ENCODE results near the gene HOXA7. TPM values are rescaled to one million over a fixed set of nuclear protein-coding genes. Genes with fewer than 3 reads are reported as not detected.
A peak's percentile ranks its signal among the peaks of the same experiment; 100 is the strongest.

Gene HOXA7
- total and polyA plus RNA-seq, 7 experiments from 2014 or later = not detected

DNA sequence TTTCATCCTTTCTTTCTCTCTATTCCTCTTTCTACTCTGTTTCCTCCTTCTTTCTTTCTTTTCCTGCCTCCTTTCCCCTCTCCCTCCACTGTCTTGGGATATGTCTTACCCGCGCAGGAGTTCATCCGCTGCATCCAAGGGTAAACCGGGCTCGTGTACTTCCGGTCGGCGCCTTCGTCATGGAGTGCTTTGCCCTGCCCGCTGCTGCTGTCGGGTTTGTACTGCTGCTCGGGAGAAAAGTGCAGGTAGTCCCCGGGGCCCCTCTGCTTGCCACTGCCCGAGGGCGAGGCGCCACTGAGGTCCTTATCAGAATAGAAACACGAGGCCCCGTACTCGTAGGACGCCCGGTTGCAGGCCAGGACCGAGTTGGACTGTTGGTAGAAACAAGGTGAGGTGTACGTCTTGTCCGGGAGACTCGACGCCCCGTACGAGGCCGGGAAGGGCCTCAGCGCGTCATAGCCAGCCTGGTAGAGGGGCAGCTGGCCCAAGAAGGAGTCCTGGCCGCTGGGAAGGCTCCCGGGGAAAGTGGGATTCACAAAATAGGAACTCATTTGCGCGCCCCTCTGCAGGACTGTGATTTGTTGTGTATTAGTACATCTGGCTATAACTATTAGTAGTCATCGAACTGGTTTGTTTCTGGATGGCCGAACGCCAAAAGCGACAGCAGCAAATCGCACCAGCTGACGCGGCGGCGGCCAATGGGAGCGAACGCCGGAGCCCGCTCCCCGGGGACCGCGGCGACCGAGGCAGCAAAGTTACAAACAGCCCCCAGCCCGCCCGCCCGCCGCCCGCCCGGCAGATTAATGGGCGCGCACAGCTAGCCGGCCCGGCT, 9.1 kb downstream of the HOXA7 start, which contains the start of gene HOXA6:
Gene HOXA6 (minus strand): TSS at position 576 of the 832 bp plus-strand sequence. CDS start 25 bp downstream, at position 551.
- Histone ChIP-seq H3K4me1 (ENCODE audit: control insufficient read depth in 2 of 2, insufficient read depth in 2 of 2, low read length in 2 of 2) (peaks cover 21 to 26% of the 10 kb centered on the region in 2 donors), H3K27me3 (ENCODE audit: control insufficient read depth in 2 of 2, insufficient read depth in 2 of 2, low read length in 2 of 2) (peaks cover 20 to 40% of the 10 kb centered on the region in 2 donors), H3K9me3 (ENCODE audit: control insufficient read depth in 2 of 3, low read length in 3 of 3) (no peaks in the 10 kb centered on the region), H3K27ac (ENCODE audit: low read depth, low read length) (no peak within 1 kb of the TSS), H3K36me3 (ENCODE audit: control insufficient read depth in 2 of 3, insufficient read depth in 3 of 3, low read length in 3 of 3) (no peaks in the 10 kb centered on the region), H3K4me3 (ENCODE audit: low read length) (no peak within 1 kb of the TSS)
- POLR2A ChIA-PET = interaction anchor here (1.2 kb wide), 1 partner anchor 10 kb away, joined by 3 read pairs; no protein-coding TSS in a partner anchor
- CTCF ChIA-PET = interaction anchor here (1.0 to 4.2 kb wide), 2 partner anchors 14 to 460 kb away, joined by 3 to 42 read pairs; no protein-coding TSS in a partner anchor
- ATAC-seq (no peak), DNase-seq (no peak)
- H3K27me3 Mint-ChIP-seq = peaks cover 63 to 81% (median 65%) of the 10 kb centered on the region in 5 donors
- peaks cover 0 to 3% (median 0%) of the 10 kb centered on the region in 11 donors for H3K9me3 Mint-ChIP-seq
- peaks cover 0 to 3% (median 0%) of the 10 kb centered on the region in 5 donors for H3K36me3 Mint-ChIP-seq
- H3K4me1 Mint-ChIP-seq = peaks cover 10 to 41% (median 28%) of the 10 kb centered on the region in 7 donors
- peak within 1 kb of the TSS in 3 of 9 donors; percentile 42 to 62 (median 45) for H3K27ac Mint-ChIP-seq
- peak within 1 kb of the TSS in 9 of 10 donors; percentile 56 to 82 (median 69) for H3K4me3 Mint-ChIP-seq
- intact Hi-C loops (cut with micrococcal nuclease) = no loop called here

DNA sequence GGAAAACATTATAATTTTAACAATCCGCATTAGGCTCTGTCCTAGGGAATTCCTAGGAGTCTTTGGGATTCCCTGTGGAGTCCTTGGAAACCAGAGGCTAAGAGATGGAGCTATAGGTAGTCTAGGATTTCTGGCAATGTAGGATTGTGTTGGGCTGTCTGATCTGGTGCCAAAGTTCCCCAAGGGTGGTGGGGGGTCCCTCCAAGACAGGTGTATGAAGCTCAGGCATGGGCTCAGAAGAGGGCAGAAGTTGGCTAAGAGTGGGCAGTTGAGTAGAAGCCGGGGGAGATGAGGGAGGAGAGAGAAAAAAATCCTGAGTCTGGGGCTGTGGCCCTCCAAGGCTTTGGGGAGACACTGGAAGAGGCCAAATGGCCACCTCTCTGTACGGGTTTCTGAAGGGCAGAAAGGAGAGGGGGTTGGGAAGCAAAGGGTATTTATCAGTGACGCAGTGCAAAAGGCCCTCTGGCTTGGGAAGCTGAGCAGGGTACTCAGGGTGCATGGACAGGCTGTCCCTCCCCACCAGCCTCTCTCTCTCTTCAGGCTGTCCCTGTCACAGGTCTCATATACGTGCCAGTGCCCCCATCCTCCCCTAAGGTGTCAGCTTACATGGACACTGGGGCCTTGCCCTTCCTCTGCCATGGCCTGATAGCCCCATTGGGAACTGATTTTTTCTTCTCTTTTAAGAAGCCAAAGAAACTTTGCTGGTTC, 9.8 kb downstream of the HOXA7 start:
- intact Hi-C loops (cut with micrococcal nuclease) = no loop called here
- peaks cover 0 to 3% (median 0%) of the 10 kb centered on the region in 5 donors for H3K36me3 Mint-ChIP-seq
- H3K36me3 ChIP-seq (ENCODE audit: control insufficient read depth in 2 of 3, insufficient read depth in 3 of 3, low read length in 3 of 3) = no peaks in the 10 kb centered on the region
- DNase-seq (no peak), ATAC-seq (no peak)
- H3K9me3 Mint-ChIP-seq = peaks cover 0 to 3% (median 0%) of the 10 kb centered on the region in 11 donors
- ChIA-PET CTCF (interaction anchor here (1.0 kb wide), 1 partner anchor 459 kb away, joined by 3 read pairs; no protein-coding TSS in a partner anchor), POLR2A (no interaction called here)
- H3K27ac Mint-ChIP-seq = no peak overlapping the region
- H3K27me3 ChIP-seq (ENCODE audit: control insufficient read depth in 2 of 2, insufficient read depth in 2 of 2, low read length in 2 of 2) = peaks cover 12 to 32% of the 10 kb centered on the region in 2 donors
- peaks cover 14 to 19% of the 10 kb centered on the region in 2 donors for H3K4me1 ChIP-seq (ENCODE audit: control insufficient read depth in 2 of 2, insufficient read depth in 2 of 2, low read length in 2 of 2)
- H3K27me3 Mint-ChIP-seq = peaks cover 56 to 77% (median 63%) of the 10 kb centered on the region in 5 donors
- no peaks in the 10 kb centered on the region for H3K9me3 ChIP-seq (ENCODE audit: control insufficient read depth in 2 of 3, low read length in 3 of 3)
- H3K4me1 Mint-ChIP-seq = peaks cover 7 to 33% (median 21%) of the 10 kb centered on the region in 7 donors
- no peak overlapping the region for H3K4me3 ChIP-seq (ENCODE audit: low read length)
- H3K27ac ChIP-seq (ENCODE audit: low read depth, low read length) = no peak overlapping the region
- peak overlapping the region in 2 of 10 donors; percentile 54 to 82 for H3K4me3 Mint-ChIP-seq

DNA sequence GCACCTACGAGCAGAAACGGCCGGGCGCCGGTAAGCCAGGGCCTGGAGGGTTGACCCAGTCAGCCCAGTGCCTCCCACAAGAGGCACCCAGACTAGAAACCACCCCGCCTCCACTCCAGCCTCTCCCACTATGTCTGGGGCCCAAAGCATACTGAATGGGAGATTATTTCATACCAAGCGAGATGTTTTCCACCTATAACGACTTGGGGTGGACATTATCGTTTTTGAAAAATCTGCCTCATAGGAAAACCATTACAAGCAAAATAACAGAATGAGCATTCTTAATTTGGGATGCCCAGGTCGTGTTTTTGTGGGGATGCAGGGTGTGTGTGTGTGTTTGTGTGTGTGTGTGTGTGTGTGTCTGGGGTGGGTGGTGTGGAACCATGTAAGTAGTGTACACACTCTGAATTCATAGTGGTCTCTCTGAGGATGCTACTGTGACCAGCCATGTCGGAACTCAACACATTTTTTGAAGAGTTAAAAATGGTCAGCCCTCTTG, 10.5 kb downstream of the HOXA7 start:
- no peak overlapping the region for H3K4me3 ChIP-seq (ENCODE audit: low read length)
- H3K4me3 Mint-ChIP-seq = no peak overlapping the region
- H3K36me3 ChIP-seq (ENCODE audit: control insufficient read depth in 2 of 3, insufficient read depth in 3 of 3, low read length in 3 of 3) = no peaks in the 10 kb centered on the region
- intact Hi-C loops (cut with micrococcal nuclease) = no loop called here
- H3K27me3 Mint-ChIP-seq = peaks cover 49 to 76% (median 62%) of the 10 kb centered on the region in 5 donors
- H3K27ac ChIP-seq (ENCODE audit: low read depth, low read length) = no peak overlapping the region
- no peak for DNase-seq
- no peak for ATAC-seq
- H3K4me1 Mint-ChIP-seq = peaks cover 1 to 26% (median 15%) of the 10 kb centered on the region in 7 donors
- H3K36me3 Mint-ChIP-seq = peaks cover 0 to 3% (median 0%) of the 10 kb centered on the region in 5 donors
- H3K4me1 ChIP-seq (ENCODE audit: control insufficient read depth in 2 of 2, insufficient read depth in 2 of 2, low read length in 2 of 2) = peaks cover 7 to 12% of the 10 kb centered on the region in 2 donors
- POLR2A ChIA-PET = no interaction called here
- H3K9me3 Mint-ChIP-seq = peaks cover 0 to 3% (median 0%) of the 10 kb centered on the region in 11 donors
- H3K27ac Mint-ChIP-seq = no peak overlapping the region
- H3K27me3 ChIP-seq (ENCODE audit: control insufficient read depth in 2 of 2, insufficient read depth in 2 of 2, low read length in 2 of 2) = peaks cover 8 to 26% of the 10 kb centered on the region in 2 donors
- no peaks in the 10 kb centered on the region for H3K9me3 ChIP-seq (ENCODE audit: control insufficient read depth in 2 of 3, low read length in 3 of 3)
- CTCF ChIA-PET = no interaction called here

DNA sequence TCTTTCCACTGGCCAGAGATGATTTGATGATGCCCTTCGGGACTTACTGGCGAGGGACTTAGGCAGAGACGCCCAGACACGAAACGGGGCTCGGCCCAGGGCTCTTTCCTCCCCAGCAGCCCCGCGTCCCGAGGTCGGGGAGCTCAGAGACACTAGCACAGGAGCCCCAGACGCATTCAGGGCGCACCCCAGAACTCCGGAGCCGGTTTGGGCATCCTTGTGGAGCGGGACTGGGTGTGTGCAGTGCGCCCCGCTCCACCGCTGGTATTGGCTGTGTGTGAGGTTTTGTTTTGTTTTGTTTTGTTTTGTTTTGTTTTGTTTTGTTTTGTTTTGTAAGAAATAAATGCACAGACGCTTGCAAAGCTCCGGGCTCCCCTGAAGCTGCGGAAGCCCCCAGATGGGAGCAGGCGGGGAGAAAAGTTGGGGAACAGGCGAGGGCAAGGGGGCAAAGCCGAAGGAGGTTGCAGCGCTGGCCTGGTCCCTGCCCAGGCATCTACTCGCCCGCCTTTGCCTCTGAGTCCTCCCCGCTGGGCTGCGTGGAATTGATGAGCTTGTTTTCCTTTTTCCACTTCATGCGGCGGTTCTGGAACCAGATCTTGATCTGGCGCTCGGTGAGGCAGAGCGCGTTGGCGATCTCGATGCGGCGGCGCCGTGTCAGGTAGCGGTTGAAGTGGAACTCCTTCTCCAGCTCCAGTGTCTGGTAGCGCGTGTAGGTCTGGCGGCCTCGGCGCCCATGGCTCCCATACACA, 11.1 kb downstream of the HOXA7 start:
- Mint-ChIP-seq H3K4me3 (no peak overlapping the region), H3K36me3 (peaks cover 0 to 3% (median 0%) of the 10 kb centered on the region in 5 donors), H3K27ac (no peak overlapping the region), H3K4me1 (peaks cover 0 to 20% (median 11%) of the 10 kb centered on the region in 7 donors), H3K9me3 (peaks cover 0 to 3% (median 0%) of the 10 kb centered on the region in 11 donors), H3K27me3 (peaks cover 44 to 71% (median 58%) of the 10 kb centered on the region in 5 donors)
- peaks cover 4 to 20% of the 10 kb centered on the region in 2 donors for H3K27me3 ChIP-seq (ENCODE audit: control insufficient read depth in 2 of 2, insufficient read depth in 2 of 2, low read length in 2 of 2)
- CTCF ChIA-PET = interaction anchor here (0.6 to 1.5 kb wide), 2 partner anchors 15 to 980 kb away, joined by 3 to 6 read pairs; no protein-coding TSS in a partner anchor
- H3K4me3 ChIP-seq (ENCODE audit: low read length) = no peak overlapping the region
- no peak for ATAC-seq
- H3K9me3 ChIP-seq (ENCODE audit: control insufficient read depth in 2 of 3, low read length in 3 of 3) = no peaks in the 10 kb centered on the region
- no peak overlapping the region for H3K27ac ChIP-seq (ENCODE audit: low read depth, low read length)
- intact Hi-C loops (cut with micrococcal nuclease) = no loop called here
- no peak for DNase-seq
- H3K36me3 ChIP-seq (ENCODE audit: control insufficient read depth in 2 of 3, insufficient read depth in 3 of 3, low read length in 3 of 3) = no peaks in the 10 kb centered on the region
- POLR2A ChIA-PET = no interaction called here
- peaks cover 3 to 6% of the 10 kb centered on the region in 2 donors for H3K4me1 ChIP-seq (ENCODE audit: control insufficient read depth in 2 of 2, insufficient read depth in 2 of 2, low read length in 2 of 2)

DNA sequence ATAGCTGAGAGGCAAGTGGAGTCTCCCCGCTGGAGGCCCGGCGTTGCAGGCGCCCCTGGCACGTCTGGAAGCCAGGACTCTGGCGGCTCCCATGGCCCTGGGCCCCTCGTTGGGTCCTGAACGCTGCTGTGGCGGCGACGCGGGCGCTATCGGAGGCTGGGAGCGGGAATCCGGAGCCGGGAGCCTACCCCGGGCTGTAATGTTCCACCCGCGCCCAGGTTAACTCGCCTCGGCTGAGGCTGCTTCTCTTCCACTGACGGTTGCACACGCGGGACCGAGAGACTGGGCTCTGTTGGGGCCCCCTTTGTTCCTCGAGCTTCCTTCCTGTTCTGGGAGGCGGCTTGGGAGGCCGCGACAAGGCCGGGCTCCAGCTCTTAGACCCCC, 11.7 kb downstream of the HOXA7 start:
- no peaks in the 10 kb centered on the region for H3K9me3 ChIP-seq (ENCODE audit: control insufficient read depth in 2 of 3, low read length in 3 of 3)
- ChIA-PET CTCF (interaction anchor here (0.6 to 1.5 kb wide), 2 partner anchors 16 to 980 kb away, joined by 3 to 6 read pairs; no protein-coding TSS in a partner anchor), POLR2A (no interaction called here)
- peaks cover 0 to 3% (median 0%) of the 10 kb centered on the region in 5 donors for H3K36me3 Mint-ChIP-seq
- H3K27ac ChIP-seq (ENCODE audit: low read depth, low read length) = no peak overlapping the region
- H3K4me3 ChIP-seq (ENCODE audit: low read length) = no peak overlapping the region
- no peak for DNase-seq
- peaks cover 0 to 3% (median 0%) of the 10 kb centered on the region in 11 donors for H3K9me3 Mint-ChIP-seq
- no peak overlapping the region for H3K27ac Mint-ChIP-seq
- no peak overlapping the region for H3K4me3 Mint-ChIP-seq
- peaks cover 38 to 65% (median 58%) of the 10 kb centered on the region in 5 donors for H3K27me3 Mint-ChIP-seq
- ATAC-seq = no peak
- intact Hi-C loops (cut with micrococcal nuclease) = no loop called here
- peaks cover 0 to 17% (median 9%) of the 10 kb centered on the region in 7 donors for H3K4me1 Mint-ChIP-seq
- no peaks in the 10 kb centered on the region for H3K36me3 ChIP-seq (ENCODE audit: control insufficient read depth in 2 of 3, insufficient read depth in 3 of 3, low read length in 3 of 3)
- peaks cover 0 to 17% of the 10 kb centered on the region in 2 donors for H3K27me3 ChIP-seq (ENCODE audit: control insufficient read depth in 2 of 2, insufficient read depth in 2 of 2, low read length in 2 of 2)
- peaks cover 0 to 5% of the 10 kb centered on the region in 2 donors for H3K4me1 ChIP-seq (ENCODE audit: control insufficient read depth in 2 of 2, insufficient read depth in 2 of 2, low read length in 2 of 2)
